DMS114 treated with DMSO at 0.1 percent for 48 hours (cell line): ENCODE results near the gene ATG7.

Experiments used
- DNase-seq: peaks from one replicate; lab custom pipeline; 2025; ENCODE audit not compliant: unreplicated experiment; lab: John Stamatoyannopoulos, UW

ATG7 gene

GRCh38 chr3:11532931-11533391 is 260.8 kb downstream of the ATG7 start:
- no peak for DNase-seq

- no peak for DNase-seq
These were observed 262.0 kb downstream of the ATG7 start for GRCh38 chr3:11534011-11534792.

GRCh38 chr3:11534793-11535101 is 262.6 kb downstream of the ATG7 start:
- no peak for DNase-seq

- no peak for DNase-seq
These were observed 263.2 kb downstream of the ATG7 start for GRCh38 chr3:11535243-11535960.

- no peak for DNase-seq
These were observed 264.1 kb downstream of the ATG7 start for GRCh38 chr3:11536132-11536935.

GRCh38 chr3:11536936-11537612 is 264.9 kb downstream of the ATG7 start:
- DNase-seq: no peak

- DNase-seq: no peak
These were observed 266.4 kb downstream of the ATG7 start for GRCh38 chr3:11538581-11538980.

GRCh38 chr3:11539218-11539617 is 267.0 kb downstream of the ATG7 start:
- DNase-seq: no peak

GRCh38 chr3:11539677-11540076 is 267.5 kb downstream of the ATG7 start:
- DNase-seq: no peak

- no peak for DNase-seq
These were observed 269.4 kb downstream of the ATG7 start for GRCh38 chr3:11541321-11542303.

- no peak for DNase-seq
These were observed 270.4 kb downstream of the ATG7 start for GRCh38 chr3:11542551-11542950.

GRCh38 chr3:11543141-11543947 is 271.1 kb downstream of the ATG7 start:
- no peak for DNase-seq

- DNase-seq: no peak
These were observed 271.8 kb downstream of the ATG7 start for GRCh38 chr3:11543948-11544387.

- DNase-seq: no peak
These were observed 272.4 kb downstream of the ATG7 start for GRCh38 chr3:11544412-11545181.

GRCh38 chr3:11545186-11545851 is 273.1 kb downstream of the ATG7 start:
- DNase-seq: no peak

- no peak for DNase-seq
These were observed 274.6 kb downstream of the ATG7 start for GRCh38 chr3:11546657-11547302.

GRCh38 chr3:11547498-11547897 is 275.3 kb downstream of the ATG7 start:
- no peak for DNase-seq
